WTC11 (cell line): Measurements from ENCODE around the gene GPC5. TPM values are rescaled to one million over a fixed set of nuclear protein-coding genes. Genes with fewer than 3 reads are reported as not detected.

Experiments used
- ATAC-seq: fragments of 200-7000 bp; cut with Tn5 transposase; 2 replicates; pipeline ENCODE4 v1.10.0; 2021; ENCODE audit warnings: mild to moderate bottlenecking, moderate library complexity
- CTCF ChIA-PET: fragments of 300-600 bp; sonication (Branson Sonifier 250); formaldehyde crosslinking; loops from one replicate; lab custom pipeline; 2021; ENCODE audit warnings: antibody characterized with exemption; lab: Charles Lee
- POLR2A ChIA-PET: fragments of 350-600 bp; sonication (Branson Sonifier 250); formaldehyde crosslinking; loops from one replicate; lab custom pipeline; 2021; ENCODE audit warnings: antibody characterized with exemption; lab: Charles Lee
- DNase-seq: peaks from one replicate; pipeline ENCODE4 v3.0.0; 2021; ENCODE audit warnings: low spot score
- H3K27ac Mint-ChIP-seq: 2 replicates; pipeline ENCODE4 v1.8.0; 2021; ENCODE audit warnings: mixed read lengths
- H3K27me3 Mint-ChIP-seq: 2 replicates; pipeline ENCODE4 v1.8.0; 2021; ENCODE audit warnings: low read depth, mild to moderate bottlenecking, moderate library complexity, mixed read lengths
- H3K36me3 Mint-ChIP-seq: 2 replicates; pipeline ENCODE4 v1.8.0; 2021; ENCODE audit warnings: mixed read lengths
- H3K4me1 Mint-ChIP-seq: 2 replicates; pipeline ENCODE4 v1.8.0; 2022; ENCODE audit warnings: mixed read lengths
- H3K4me3 Mint-ChIP-seq: 2 replicates; pipeline ENCODE4 v1.8.0; 2021; ENCODE audit warnings: mild to moderate bottlenecking, moderate library complexity, mixed read lengths
- H3K9me3 Mint-ChIP-seq: 2 replicates; pipeline ENCODE4 v1.8.0; 2021; ENCODE audit warnings: mixed read lengths
- ATF6 ChIP-seq: sonication (generic); formaldehyde crosslinking; IDR thresholded peaks from 2 replicates; pipeline ENCODE4 v1.8.1; 2023; ENCODE audit warnings: mild to moderate bottlenecking, missing genetic modification reagents
- CDX4 ChIP-seq: fragments of 250-450 bp; sonication (Bioruptor Pico); IDR thresholded peaks from 2 replicates; pipeline ENCODE4 v1.9.0; 2021; ENCODE audit warnings: moderate library complexity, mild to moderate bottlenecking, inconsistent platforms, borderline replicate concordance
- EMX1 ChIP-seq: fragments of 250-450 bp; sonication (Bioruptor Pico); IDR thresholded peaks from 2 replicates; pipeline ENCODE4 v1.8.0; 2021; ENCODE audit warnings: mild to moderate bottlenecking
- ERG ChIP-seq: fragments of 250-450 bp; sonication (Bioruptor Pico); IDR thresholded peaks from 2 replicates; pipeline ENCODE4 v1.8.0; 2021; ENCODE audit warnings: mild to moderate bottlenecking
- ESRRA ChIP-seq: sonication (generic); formaldehyde crosslinking; IDR thresholded peaks from 2 replicates; pipeline ENCODE4 v1.8.1; 2022; ENCODE audit warnings: mild to moderate bottlenecking, missing genetic modification reagents, borderline replicate concordance
- FOXJ3 ChIP-seq: sonication (generic); formaldehyde crosslinking; IDR thresholded peaks from 2 replicates; pipeline ENCODE4 v1.9.0; 2021; ENCODE audit warnings: missing genetic modification reagents, mild to moderate bottlenecking, borderline replicate concordance
- FOXK1 ChIP-seq: sonication (generic); formaldehyde crosslinking; IDR thresholded peaks from 2 replicates; pipeline ENCODE4 v1.8.0; 2022; ENCODE audit warnings: mild to moderate bottlenecking, moderate library complexity, missing genetic modification reagents
- IRF1 ChIP-seq: sonication (generic); formaldehyde crosslinking; IDR thresholded peaks from 2 replicates; pipeline ENCODE4 v1.8.0; 2023; ENCODE audit warnings: missing genetic modification reagents
- KAT7 ChIP-seq: sonication (generic); formaldehyde crosslinking; IDR thresholded peaks from 2 replicates; pipeline ENCODE4 v1.8.1; 2023; ENCODE audit warnings: missing genetic modification reagents, mild to moderate bottlenecking, borderline replicate concordance
- MXD4 ChIP-seq: fragments of 250-450 bp; sonication (Bioruptor Pico); IDR thresholded peaks from 2 replicates; pipeline ENCODE4 v1.8.0; 2021; ENCODE audit warnings: mild to moderate bottlenecking, moderate library complexity, borderline replicate concordance
- NR2C2 ChIP-seq: sonication (generic); formaldehyde crosslinking; IDR thresholded peaks from 2 replicates; pipeline ENCODE4 v1.8.0; 2022; ENCODE audit warnings: mild to moderate bottlenecking, missing genetic modification reagents
- PREB ChIP-seq: sonication (generic); formaldehyde crosslinking; IDR thresholded peaks from 2 replicates; pipeline ENCODE4 v1.8.1; 2022; ENCODE audit warnings: mild to moderate bottlenecking, missing genetic modification reagents, moderate library complexity, borderline replicate concordance
- SOX15 ChIP-seq: fragments of 250-450 bp; sonication (Bioruptor Pico); IDR thresholded peaks from 2 replicates; pipeline ENCODE4 v1.9.0; 2021; ENCODE audit warnings: mild to moderate bottlenecking
- ZNF121 ChIP-seq: sonication (generic); formaldehyde crosslinking; IDR thresholded peaks from 2 replicates; pipeline ENCODE4 v1.8.0; 2023; ENCODE audit warnings: missing genetic modification reagents
- ZNF263 ChIP-seq: sonication (generic); formaldehyde crosslinking; IDR thresholded peaks from 2 replicates; pipeline ENCODE4 v1.8.1; 2022; ENCODE audit warnings: low read depth, mild to moderate bottlenecking, moderate library complexity, missing genetic modification reagents
- total RNA-seq: library from RNA; stranded (reverse); gene quantifications from 3 replicates; pipeline ENCODE4 v1.2.3, GENCODE V29; 2021
- TF ChIP-seq, protein P1 (sequence below): fragments of 250-450 bp; sonication (Bioruptor Pico); IDR thresholded peaks from 2 replicates; pipeline ENCODE4 v1.9.0; 2021; ENCODE audit warnings: mild to moderate bottlenecking
- TF ChIP-seq, protein P2 (sequence below): fragments of 250-450 bp; sonication (Bioruptor Pico); IDR thresholded peaks from 2 replicates; pipeline ENCODE4 v2.1.2; 2022; ENCODE audit warnings: mild to moderate bottlenecking, moderate library complexity
- TF ChIP-seq, protein P3 (sequence below): sonication (generic); formaldehyde crosslinking; IDR thresholded peaks from 2 replicates; pipeline ENCODE4 v1.8.1; 2022; ENCODE audit warnings: missing genetic modification reagents, borderline replicate concordance
- TF ChIP-seq, protein P4 (sequence below): fragments of 250-450 bp; sonication (Bioruptor Pico); conservative IDR thresholded peaks from 2 replicates; pipeline ENCODE4 v1.9.0; 2021; ENCODE audit warnings: mild to moderate bottlenecking

The GPC5 gene
- total RNA-seq, 1 experiment from 2014 or later = 0.46 TPM

- TF ChIP-seq SOX15 (CRISPR knock-in tag) = no peak
- TF ChIP-seq, protein P1, sequence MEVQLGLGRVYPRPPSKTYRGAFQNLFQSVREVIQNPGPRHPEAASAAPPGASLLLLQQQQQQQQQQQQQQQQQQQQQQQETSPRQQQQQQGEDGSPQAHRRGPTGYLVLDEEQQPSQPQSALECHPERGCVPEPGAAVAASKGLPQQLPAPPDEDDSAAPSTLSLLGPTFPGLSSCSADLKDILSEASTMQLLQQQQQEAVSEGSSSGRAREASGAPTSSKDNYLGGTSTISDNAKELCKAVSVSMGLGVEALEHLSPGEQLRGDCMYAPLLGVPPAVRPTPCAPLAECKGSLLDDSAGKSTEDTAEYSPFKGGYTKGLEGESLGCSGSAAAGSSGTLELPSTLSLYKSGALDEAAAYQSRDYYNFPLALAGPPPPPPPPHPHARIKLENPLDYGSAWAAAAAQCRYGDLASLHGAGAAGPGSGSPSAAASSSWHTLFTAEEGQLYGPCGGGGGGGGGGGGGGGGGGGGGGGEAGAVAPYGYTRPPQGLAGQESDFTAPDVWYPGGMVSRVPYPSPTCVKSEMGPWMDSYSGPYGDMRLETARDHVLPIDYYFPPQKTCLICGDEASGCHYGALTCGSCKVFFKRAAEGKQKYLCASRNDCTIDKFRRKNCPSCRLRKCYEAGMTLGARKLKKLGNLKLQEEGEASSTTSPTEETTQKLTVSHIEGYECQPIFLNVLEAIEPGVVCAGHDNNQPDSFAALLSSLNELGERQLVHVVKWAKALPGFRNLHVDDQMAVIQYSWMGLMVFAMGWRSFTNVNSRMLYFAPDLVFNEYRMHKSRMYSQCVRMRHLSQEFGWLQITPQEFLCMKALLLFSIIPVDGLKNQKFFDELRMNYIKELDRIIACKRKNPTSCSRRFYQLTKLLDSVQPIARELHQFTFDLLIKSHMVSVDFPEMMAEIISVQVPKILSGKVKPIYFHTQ (CRISPR knock-in tag) = no peak
- TF ChIP-seq IRF1 (CRISPR knock-in tag) = no peak
- TF ChIP-seq KAT7 = no peak
- no peak for TF ChIP-seq ESRRA (CRISPR knock-in tag)
Measured at GRCh38 chr13:92743992-92744391, 1345.6 kb downstream of the GPC5 start (continued).

DNA sequence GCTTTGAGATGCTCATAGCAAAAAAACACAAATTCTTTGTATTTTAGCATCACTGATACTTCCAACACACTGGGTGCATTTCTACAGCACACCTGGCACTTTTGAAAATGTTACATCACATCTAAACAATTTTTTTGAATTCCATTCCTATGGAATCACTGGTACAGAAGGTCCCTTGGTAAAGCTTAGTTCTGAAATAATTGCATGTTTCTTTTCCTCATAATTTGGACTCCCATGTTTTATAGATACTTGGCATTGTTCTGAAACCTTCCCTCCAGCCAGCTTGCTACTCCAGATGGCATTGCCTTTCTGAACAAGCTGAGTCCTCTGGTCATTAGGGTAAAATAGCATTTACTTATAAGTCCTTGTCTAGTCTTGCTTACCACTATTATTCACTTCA is 1346.8 kb downstream of the GPC5 start:
- no peak overlapping the region for H3K27ac Mint-ChIP-seq
- POLR2A ChIA-PET = no interaction called here
- ATAC-seq (no peak), DNase-seq (no peak)
- H3K4me3 Mint-ChIP-seq = no peak overlapping the region
- H3K36me3 Mint-ChIP-seq = no peaks in the 10 kb centered on the region
- no peaks in the 10 kb centered on the region for H3K4me1 Mint-ChIP-seq
- no peaks in the 10 kb centered on the region; the same call in 1 of the 2 replicates for H3K27me3 Mint-ChIP-seq
- no peaks in the 10 kb centered on the region for H3K9me3 Mint-ChIP-seq
- CTCF ChIA-PET = no interaction called here
- TF ChIP-seq PREB (CRISPR knock-in tag) (no peak), CDX4 (CRISPR knock-in tag) (no peak), ZNF263 (CRISPR knock-in tag) (no peak), ZNF121 (CRISPR knock-in tag) (no peak), EMX1 (no peak), FOXJ3 (no peak), FOXK1 (CRISPR knock-in tag) (no peak), MXD4 (CRISPR knock-in tag) (no peak), ATF6 (CRISPR knock-in tag) (no peak), NR2C2 (CRISPR knock-in tag) (no peak), ERG (CRISPR knock-in tag) (no peak)
- TF ChIP-seq, protein P2, sequence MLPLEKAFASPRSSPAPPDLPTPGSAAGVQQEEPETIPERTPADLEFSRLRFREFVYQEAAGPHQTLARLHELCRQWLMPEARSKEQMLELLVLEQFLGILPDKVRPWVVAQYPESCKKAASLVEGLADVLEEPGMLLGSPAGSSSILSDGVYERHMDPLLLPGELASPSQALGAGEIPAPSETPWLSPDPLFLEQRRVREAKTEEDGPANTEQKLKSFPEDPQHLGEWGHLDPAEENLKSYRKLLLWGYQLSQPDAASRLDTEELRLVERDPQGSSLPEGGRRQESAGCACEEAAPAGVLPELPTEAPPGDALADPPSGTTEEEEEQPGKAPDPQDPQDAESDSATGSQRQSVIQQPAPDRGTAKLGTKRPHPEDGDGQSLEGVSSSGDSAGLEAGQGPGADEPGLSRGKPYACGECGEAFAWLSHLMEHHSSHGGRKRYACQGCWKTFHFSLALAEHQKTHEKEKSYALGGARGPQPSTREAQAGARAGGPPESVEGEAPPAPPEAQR (CRISPR knock-in tag) = no peak
- TF ChIP-seq, protein P3, sequence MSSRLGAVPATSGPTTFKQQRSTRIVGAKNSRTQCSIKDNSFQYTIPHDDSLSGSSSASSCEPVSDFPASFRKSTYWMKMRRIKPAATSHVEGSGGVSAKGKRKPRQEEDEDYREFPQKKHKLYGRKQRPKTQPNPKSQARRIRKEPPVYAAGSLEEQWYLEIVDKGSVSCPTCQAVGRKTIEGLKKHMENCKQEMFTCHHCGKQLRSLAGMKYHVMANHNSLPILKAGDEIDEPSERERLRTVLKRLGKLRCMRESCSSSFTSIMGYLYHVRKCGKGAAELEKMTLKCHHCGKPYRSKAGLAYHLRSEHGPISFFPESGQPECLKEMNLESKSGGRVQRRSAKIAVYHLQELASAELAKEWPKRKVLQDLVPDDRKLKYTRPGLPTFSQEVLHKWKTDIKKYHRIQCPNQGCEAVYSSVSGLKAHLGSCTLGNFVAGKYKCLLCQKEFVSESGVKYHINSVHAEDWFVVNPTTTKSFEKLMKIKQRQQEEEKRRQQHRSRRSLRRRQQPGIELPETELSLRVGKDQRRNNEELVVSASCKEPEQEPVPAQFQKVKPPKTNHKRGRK (CRISPR knock-in tag) = no peak
- TF ChIP-seq, protein P4, sequence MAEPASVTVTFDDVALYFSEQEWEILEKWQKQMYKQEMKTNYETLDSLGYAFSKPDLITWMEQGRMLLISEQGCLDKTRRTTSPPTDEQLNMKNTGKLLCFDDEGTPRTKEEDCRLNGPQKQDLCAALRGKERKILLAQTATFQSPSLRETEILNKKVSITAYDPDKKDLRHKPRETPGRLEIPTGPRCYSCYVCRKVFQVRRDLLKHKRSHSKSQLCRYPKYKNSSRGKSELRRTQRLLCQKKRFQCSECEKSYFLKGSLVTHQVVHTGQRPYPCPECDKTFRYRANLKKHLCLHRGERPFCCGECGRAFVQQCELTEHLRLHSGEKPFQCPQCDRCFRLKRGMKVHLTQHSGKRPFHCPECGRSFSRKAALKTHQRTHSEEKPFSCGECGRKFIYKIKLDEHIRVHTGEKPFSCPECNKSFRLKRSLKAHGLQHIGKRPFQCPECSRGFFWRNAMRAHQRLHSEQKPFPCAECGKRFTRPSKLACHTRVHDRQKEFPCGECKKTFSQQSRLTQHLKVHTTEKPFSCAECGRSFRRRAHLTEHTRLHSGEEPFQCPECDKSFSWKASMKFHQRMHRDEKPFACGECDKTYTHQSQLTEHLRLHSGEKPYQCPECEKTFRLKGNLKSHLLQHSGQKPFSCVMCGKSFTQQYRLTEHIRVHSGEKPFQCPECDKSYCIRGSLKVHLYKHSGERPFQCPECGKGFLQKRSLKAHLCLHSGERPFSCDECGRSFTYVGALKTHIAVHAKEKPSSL (CRISPR knock-in tag) = no peak
